DOHH2 (cell line): Measurements from ENCODE around the gene FOXN3.

Source experiments
- EZH2phosphoT487 ChIP-seq: fragments of 200-600 bp; sonication (generic); IDR thresholded peaks from 2 replicates; pipeline ENCODE4 v1.6.1; 2017; ENCODE audit warnings: borderline replicate concordance, mild to moderate bottlenecking, antibody characterized with exemption, low read length, moderate library complexity, mixed read lengths
- TF ChIP-seq, protein P1 (sequence below): fragments of 200-600 bp; sonication (generic); IDR thresholded peaks from one replicate; pipeline ENCODE4 v1.5.1; 2014; ENCODE audit warnings: antibody characterized with exemption, mild to moderate bottlenecking, low read depth, low read length; ENCODE audit not compliant: poor library complexity, severe bottlenecking

DNA sequence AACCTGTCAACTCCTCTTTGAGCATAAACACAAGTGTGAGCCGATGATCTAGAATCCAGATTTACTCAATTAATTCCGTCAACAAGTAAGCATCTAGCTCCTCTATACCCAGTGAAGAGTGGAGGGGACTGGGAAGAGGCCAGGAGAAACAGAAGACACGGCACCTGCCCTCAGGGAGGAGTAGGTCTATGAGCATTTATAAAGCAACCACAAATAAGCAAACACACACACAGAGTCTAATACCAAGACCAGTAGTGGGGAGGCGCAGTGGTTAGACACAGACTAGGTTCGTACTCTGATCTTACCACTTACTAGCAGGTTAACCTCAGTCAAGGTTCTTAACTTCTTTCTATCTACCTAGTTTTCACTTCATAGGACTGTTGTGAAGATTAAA, 5.9 kb upstream of the FOXN3 start:
- TF ChIP-seq, protein P1, sequence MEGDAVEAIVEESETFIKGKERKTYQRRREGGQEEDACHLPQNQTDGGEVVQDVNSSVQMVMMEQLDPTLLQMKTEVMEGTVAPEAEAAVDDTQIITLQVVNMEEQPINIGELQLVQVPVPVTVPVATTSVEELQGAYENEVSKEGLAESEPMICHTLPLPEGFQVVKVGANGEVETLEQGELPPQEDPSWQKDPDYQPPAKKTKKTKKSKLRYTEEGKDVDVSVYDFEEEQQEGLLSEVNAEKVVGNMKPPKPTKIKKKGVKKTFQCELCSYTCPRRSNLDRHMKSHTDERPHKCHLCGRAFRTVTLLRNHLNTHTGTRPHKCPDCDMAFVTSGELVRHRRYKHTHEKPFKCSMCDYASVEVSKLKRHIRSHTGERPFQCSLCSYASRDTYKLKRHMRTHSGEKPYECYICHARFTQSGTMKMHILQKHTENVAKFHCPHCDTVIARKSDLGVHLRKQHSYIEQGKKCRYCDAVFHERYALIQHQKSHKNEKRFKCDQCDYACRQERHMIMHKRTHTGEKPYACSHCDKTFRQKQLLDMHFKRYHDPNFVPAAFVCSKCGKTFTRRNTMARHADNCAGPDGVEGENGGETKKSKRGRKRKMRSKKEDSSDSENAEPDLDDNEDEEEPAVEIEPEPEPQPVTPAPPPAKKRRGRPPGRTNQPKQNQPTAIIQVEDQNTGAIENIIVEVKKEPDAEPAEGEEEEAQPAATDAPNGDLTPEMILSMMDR, result no peak
- no peak for TF ChIP-seq EZH2phosphoT487
